ENCODE data around the gene USP34.

The USP34 gene

GRCh38 chr2:61193670-61194561 lies 277.0 kb downstream of the USP34 start:
- ATAC-seq, result peak; percentile 12; the same call in 2 of the 3 replicates
- TF ChIP-seq ESRRG (CRISPR knock-in tag; IDR thresholded peaks at IDR 0.05) (no peak), POU6F1 (CRISPR knock-in tag; IDR thresholded peaks at IDR 0.05; ENCODE audit: borderline replicate concordance, low read depth) (no peak), ARNTL (CRISPR knock-in tag; IDR thresholded peaks at IDR 0.05; ENCODE audit: borderline replicate concordance, low read depth) (no peak), CREB5 (CRISPR knock-in tag; IDR thresholded peaks at IDR 0.05; ENCODE audit: low read depth) (no peak), TSHZ2 (CRISPR knock-in tag; IDR thresholded peaks at IDR 0.05) (no peak), ISL1 (CRISPR knock-in tag; IDR thresholded peaks at IDR 0.05) (no peak), GLIS3 (CRISPR knock-in tag; IDR thresholded peaks at IDR 0.05) (no peak), ZFP3 (CRISPR knock-in tag; IDR thresholded peaks at IDR 0.05) (no peak), CSRNP3 (CRISPR knock-in tag; IDR thresholded peaks at IDR 0.05) (no peak), OSR1 (CRISPR knock-in tag; IDR thresholded peaks at IDR 0.05) (no peak), TCF4 (CRISPR knock-in tag; IDR thresholded peaks at IDR 0.05; ENCODE audit: borderline replicate concordance) (no peak), ZNF70 (CRISPR knock-in tag; IDR thresholded peaks at IDR 0.05) (no peak), SNAI2 (CRISPR knock-in tag; IDR thresholded peaks at IDR 0.05) (no peak), PPARA (CRISPR knock-in tag; IDR thresholded peaks at IDR 0.05; ENCODE audit: borderline replicate concordance) (no peak), ZNF8 (CRISPR knock-in tag; IDR thresholded peaks at IDR 0.05) (no peak), CSDC2 (CRISPR knock-in tag; IDR thresholded peaks at IDR 0.05) (no peak)

DNA sequence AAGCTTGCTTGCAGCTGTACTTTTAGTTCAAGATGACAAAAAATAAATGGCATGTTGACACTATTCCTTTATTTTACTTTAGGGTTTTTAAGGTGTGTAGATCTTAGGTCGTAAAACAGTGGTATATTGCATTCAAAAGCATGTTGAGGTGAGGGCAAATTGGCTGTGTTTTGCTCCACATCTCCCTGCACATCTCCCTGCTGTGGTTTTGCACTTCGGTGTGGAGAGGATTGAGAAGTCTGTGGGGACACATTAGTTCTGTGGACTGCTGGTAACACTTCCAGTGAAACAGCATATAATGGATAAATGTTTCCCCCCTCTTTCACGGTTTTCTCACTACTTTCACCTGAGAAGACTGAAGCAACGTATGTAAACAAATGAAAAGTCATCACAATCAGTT lies 283.8 kb downstream of the USP34 start:
- no peak for ATAC-seq
- TF ChIP-seq POU6F1 (CRISPR knock-in tag; IDR thresholded peaks at IDR 0.05; ENCODE audit: borderline replicate concordance, low read depth) (no peak), PPARA (CRISPR knock-in tag; IDR thresholded peaks at IDR 0.05; ENCODE audit: borderline replicate concordance) (no peak), SNAI2 (CRISPR knock-in tag; IDR thresholded peaks at IDR 0.05) (no peak), TSHZ2 (CRISPR knock-in tag; IDR thresholded peaks at IDR 0.05) (no peak), ZFP3 (CRISPR knock-in tag; IDR thresholded peaks at IDR 0.05) (no peak), ZNF70 (CRISPR knock-in tag; IDR thresholded peaks at IDR 0.05) (no peak), RARB (CRISPR knock-in tag; IDR thresholded peaks at IDR 0.05) (no peak), TOX (CRISPR knock-in tag; IDR thresholded peaks at IDR 0.05; ENCODE audit: borderline replicate concordance) (no peak), CSRNP3 (CRISPR knock-in tag; IDR thresholded peaks at IDR 0.05) (no peak), ESRRG (CRISPR knock-in tag; IDR thresholded peaks at IDR 0.05) (no peak), TCF4 (CRISPR knock-in tag; IDR thresholded peaks at IDR 0.05; ENCODE audit: borderline replicate concordance) (no peak), GLIS3 (CRISPR knock-in tag; IDR thresholded peaks at IDR 0.05) (no peak), ZC3H10 (CRISPR knock-in tag; IDR thresholded peaks at IDR 0.05) (no peak), BACH2 (CRISPR knock-in tag; IDR thresholded peaks at IDR 0.05; ENCODE audit: borderline replicate concordance) (no peak), ZNF565 (CRISPR knock-in tag; conservative IDR thresholded peaks at IDR 0.05; ENCODE audit: low read depth) (no peak), ARNTL (CRISPR knock-in tag; IDR thresholded peaks at IDR 0.05; ENCODE audit: borderline replicate concordance, low read depth) (no peak), ZFP30 (CRISPR knock-in tag; IDR thresholded peaks at IDR 0.05) (no peak)
